Measurements from ENCODE around the gene MARCHF7.

GRCh38 chr2:159671047-159671446 is 41.3 kb upstream of the MARCHF7 start:
- TF ChIP-seq JUND (CRISPR knock-in tag; IDR thresholded peaks at IDR 0.05) (no peak), ZNF776 (CRISPR knock-in tag; IDR thresholded peaks at IDR 0.05) (no peak), RELA (CRISPR knock-in tag; IDR thresholded peaks at IDR 0.05) (no peak), SIN3A (IDR thresholded peaks at IDR 0.05; ENCODE audit: borderline replicate concordance, low read depth, low read length) (no peak), SMAD1 (CRISPR knock-in tag; IDR thresholded peaks at IDR 0.05; ENCODE audit: borderline replicate concordance, low read depth) (no peak), TCF7 (IDR thresholded peaks at IDR 0.05; ENCODE audit: low read depth) (no peak), ATF3 (CRISPR knock-in tag; IDR thresholded peaks at IDR 0.05) (no peak), HMGXB4 (CRISPR knock-in tag; IDR thresholded peaks at IDR 0.05; ENCODE audit: borderline replicate concordance in 1 of 2, low read depth in 1 of 2) (no peak), ELK4 (CRISPR knock-in tag; IDR thresholded peaks at IDR 0.05; ENCODE audit: borderline replicate concordance) (no peak), HDAC6 (IDR thresholded peaks at IDR 0.05; ENCODE audit: low read depth, low read length) (no peak)
